Measurements from ENCODE around the gene PARP12. TPM values are rescaled to one million over a fixed set of nuclear protein-coding genes. Genes with fewer than 3 reads are reported as not detected.
A peak's percentile ranks its signal among the peaks of the same experiment; 100 is the strongest.

PARP12 gene
- total and polyA plus RNA-seq, 2 of the 13 experiments (the other 11 are each of a cell fraction or from before 2014, with no cell fraction given) = 15.5 to 35.2 TPM

DNA sequence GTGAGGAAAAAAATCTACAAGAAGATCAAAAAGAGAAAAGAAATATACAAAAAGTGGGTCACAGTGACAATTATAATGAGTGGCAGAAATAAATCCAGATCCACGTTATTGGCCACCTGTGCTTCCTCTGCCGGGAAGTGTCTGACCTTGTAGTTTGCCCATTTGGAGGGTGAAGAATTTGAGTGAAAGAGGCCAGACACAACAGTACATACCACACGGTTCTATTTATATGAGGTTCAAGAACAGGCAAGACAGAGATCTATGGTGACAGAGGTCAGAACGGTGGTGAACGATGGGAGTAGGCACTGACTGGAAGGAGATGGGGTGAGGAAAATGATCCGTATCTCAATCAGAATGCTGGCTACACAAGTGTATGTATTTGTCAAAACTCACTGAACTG, 17.1 kb downstream of the PARP12 start:
- no TSS peak for BruUV-seq (replicated peaks)
- ChIA-PET POLR2A (no interaction called here), CTCF (ENCODE audit: low intra/inter-chr PET ratio, low total read pairs) (no interaction called here)
- Histone ChIP-seq H2AFZ (ENCODE audit: low read length) (peak overlapping the region; percentile 4), H3K27me3 (ENCODE audit: control insufficient read depth in 1 of 2, insufficient read depth in 2 of 2, low read length in 2 of 2) (no peaks in the 10 kb centered on the region), H3K9me3 (ENCODE audit: low read length) (no peaks in the 10 kb centered on the region), H3K9ac (ENCODE audit: insufficient read depth, low read depth, low read length) (no peak overlapping the region), H3K79me2 (ENCODE audit: insufficient read depth, low read length) (peaks cover 5% of the 10 kb centered on the region), H3K4me3 (replicated peaks in 1 of 3; ENCODE audit: insufficient read depth in 1 of 3, low read depth in 2 of 3, low read length in 3 of 3) (no peak overlapping the region), H3K4me1 (ENCODE audit: insufficient read depth, low read length) (peaks cover 68% of the 10 kb centered on the region), H3K4me2 (ENCODE audit: low read depth, low read length) (peak overlapping the region; percentile 64), H3K36me3 (replicated peaks in 1 of 2; ENCODE audit: control insufficient read depth in 1 of 2, insufficient read depth in 2 of 2, low read length in 2 of 2) (peaks cover 1 to 25% of the 10 kb centered on the region in 2 experiments; a peak in 2 of 5 replicates), H4K20me1 (ENCODE audit: insufficient read depth, low read length) (no peaks in the 10 kb centered on the region), H3K27ac (ENCODE audit: extremely low read length, insufficient read depth, low read length) (peak overlapping the region; percentile 56)
- in situ Hi-C loops (cut with HindIII; ENCODE audit: extremely low pct_ligation_motif_present, low pct_unique_long_range_greater_than_20kb) (no loop called here), intact Hi-C loops (cut with micrococcal nuclease; ENCODE audit: unreplicated experiment) (no loop called here)
- peak; percentile 4 for FAIRE-seq
- WGBS (ENCODE audit: low lambda C conversion rate) = 17% methylated on average over 6 of the region's 6 CpGs
- ATAC-seq = peak; percentile 7; the same call in 1 of the 3 replicates
- DNase-seq (ENCODE audit: low spot score) = peak; percentile 12
- TF ChIP-seq KDM4B (CRISPR knock-in tag; IDR thresholded peaks at IDR 0.05) = no peak
- TF ChIP-seq ZNF883 (CRISPR knock-in tag; IDR thresholded peaks at IDR 0.05; ENCODE audit: not compliant biosample characterization) = no peak
- TF ChIP-seq NFATC3 (CRISPR knock-in tag; IDR thresholded peaks at IDR 0.05) = no peak
- no peak for TF ChIP-seq KDM5B (CRISPR knock-in tag; IDR thresholded peaks at IDR 0.05; ENCODE audit: borderline replicate concordance)
- TF ChIP-seq SP5 (CRISPR knock-in tag; IDR thresholded peaks at IDR 0.05; ENCODE audit: borderline replicate concordance, low read depth) = no peak
- no peak for TF ChIP-seq KAT2B (IDR thresholded peaks at IDR 0.05; ENCODE audit: borderline replicate concordance, low read depth, low read length)
- TF ChIP-seq SYNCRIP (IDR thresholded peaks at IDR 0.05; ENCODE audit: insufficient read depth, low read depth, low read length) = no peak
- TF ChIP-seq, protein P1, sequence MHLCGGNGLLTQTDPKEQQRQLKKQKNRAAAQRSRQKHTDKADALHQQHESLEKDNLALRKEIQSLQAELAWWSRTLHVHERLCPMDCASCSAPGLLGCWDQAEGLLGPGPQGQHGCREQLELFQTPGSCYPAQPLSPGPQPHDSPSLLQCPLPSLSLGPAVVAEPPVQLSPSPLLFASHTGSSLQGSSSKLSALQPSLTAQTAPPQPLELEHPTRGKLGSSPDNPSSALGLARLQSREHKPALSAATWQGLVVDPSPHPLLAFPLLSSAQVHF (CRISPR knock-in tag; IDR thresholded peaks at IDR 0.05) = no peak
- no peak for TF ChIP-seq NR2F6 (IDR thresholded peaks at IDR 0.05)
- peak; percentile 50; the same call in 1 of the 2 replicates for TF ChIP-seq NR2F6 (CRISPR knock-in tag; IDR thresholded peaks at IDR 0.05)
- TF ChIP-seq MIXL1 (CRISPR knock-in tag; IDR thresholded peaks at IDR 0.05) = peak; percentile 11; the same call in 1 of the 2 replicates
- no peak for TF ChIP-seq SP4 (CRISPR knock-in tag; IDR thresholded peaks at IDR 0.05)
- no peak for TF ChIP-seq ZNF629 (CRISPR knock-in tag; conservative IDR thresholded peaks at IDR 0.05)
- no peak for TF ChIP-seq DR1 (CRISPR knock-in tag; IDR thresholded peaks at IDR 0.05)
- TF ChIP-seq, protein P2, sequence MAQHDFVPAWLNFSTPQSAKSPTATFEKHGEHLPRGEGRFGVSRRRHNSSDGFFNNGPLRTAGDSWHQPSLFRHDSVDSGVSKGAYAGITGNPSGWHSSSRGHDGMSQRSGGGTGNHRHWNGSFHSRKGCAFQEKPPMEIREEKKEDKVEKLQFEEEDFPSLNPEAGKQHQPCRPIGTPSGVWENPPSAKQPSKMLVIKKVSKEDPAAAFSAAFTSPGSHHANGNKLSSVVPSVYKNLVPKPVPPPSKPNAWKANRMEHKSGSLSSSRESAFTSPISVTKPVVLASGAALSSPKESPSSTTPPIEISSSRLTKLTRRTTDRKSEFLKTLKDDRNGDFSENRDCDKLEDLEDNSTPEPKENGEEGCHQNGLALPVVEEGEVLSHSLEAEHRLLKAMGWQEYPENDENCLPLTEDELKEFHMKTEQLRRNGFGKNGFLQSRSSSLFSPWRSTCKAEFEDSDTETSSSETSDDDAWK (CRISPR knock-in tag; IDR thresholded peaks at IDR 0.05) = no peak
- 0 out of 2 replicates have a peak, but pooled peaks have one; percentile 14 for TF ChIP-seq ZNF605 (CRISPR knock-in tag; IDR thresholded peaks at IDR 0.05)
- TF ChIP-seq MED1 (CRISPR knock-in tag; IDR thresholded peaks at IDR 0.05) = peak; percentile 59; the same call in 1 of the 2 replicates
- TF ChIP-seq, protein P3, sequence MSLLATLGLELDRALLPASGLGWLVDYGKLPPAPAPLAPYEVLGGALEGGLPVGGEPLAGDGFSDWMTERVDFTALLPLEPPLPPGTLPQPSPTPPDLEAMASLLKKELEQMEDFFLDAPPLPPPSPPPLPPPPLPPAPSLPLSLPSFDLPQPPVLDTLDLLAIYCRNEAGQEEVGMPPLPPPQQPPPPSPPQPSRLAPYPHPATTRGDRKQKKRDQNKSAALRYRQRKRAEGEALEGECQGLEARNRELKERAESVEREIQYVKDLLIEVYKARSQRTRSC (CRISPR knock-in tag; IDR thresholded peaks at IDR 0.05; ENCODE audit: low read depth) = no peak
- TF ChIP-seq ZNF296 (CRISPR knock-in tag; conservative IDR thresholded peaks at IDR 0.05) = no peak
- no peak for TF ChIP-seq TEAD2 (CRISPR knock-in tag; IDR thresholded peaks at IDR 0.05)
- TF ChIP-seq, protein P4, sequence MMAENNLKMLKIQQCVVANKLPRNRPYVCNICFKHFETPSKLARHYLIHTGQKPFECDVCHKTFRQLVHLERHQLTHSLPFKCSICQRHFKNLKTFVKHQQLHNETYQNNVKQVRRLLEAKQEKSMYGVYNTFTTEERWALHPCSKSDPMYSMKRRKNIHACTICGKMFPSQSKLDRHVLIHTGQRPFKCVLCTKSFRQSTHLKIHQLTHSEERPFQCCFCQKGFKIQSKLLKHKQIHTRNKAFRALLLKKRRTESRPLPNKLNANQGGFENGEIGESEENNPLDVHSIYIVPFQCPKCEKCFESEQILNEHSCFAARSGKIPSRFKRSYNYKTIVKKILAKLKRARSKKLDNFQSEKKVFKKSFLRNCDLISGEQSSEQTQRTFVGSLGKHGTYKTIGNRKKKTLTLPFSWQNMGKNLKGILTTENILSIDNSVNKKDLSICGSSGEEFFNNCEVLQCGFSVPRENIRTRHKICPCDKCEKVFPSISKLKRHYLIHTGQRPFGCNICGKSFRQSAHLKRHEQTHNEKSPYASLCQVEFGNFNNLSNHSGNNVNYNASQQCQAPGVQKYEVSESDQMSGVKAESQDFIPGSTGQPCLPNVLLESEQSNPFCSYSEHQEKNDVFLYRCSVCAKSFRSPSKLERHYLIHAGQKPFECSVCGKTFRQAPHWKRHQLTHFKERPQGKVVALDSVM (CRISPR knock-in tag; IDR thresholded peaks at IDR 0.05) = no peak
- no peak for TF ChIP-seq RELA (CRISPR knock-in tag; IDR thresholded peaks at IDR 0.05)
